Measurements from ENCODE around the gene DDAH1.

GRCh38 chr1:85437139-85437538 is 27.8 kb downstream of the DDAH1 start:
- TF ChIP-seq CTCF (IDR thresholded peaks at IDR 0.05; ENCODE audit: insufficient read depth, low read length, poor library complexity, severe bottlenecking), result no peak
- no peak for TF ChIP-seq EZH2phosphoT487 (conservative IDR thresholded peaks at IDR 0.05; ENCODE audit: low read length)

All from SU-DHL-6 (cell line).